ENCODE data around the gene RCOR1. TPM values are rescaled to one million over a fixed set of nuclear protein-coding genes. Genes with fewer than 3 reads are reported as not detected.

Gene RCOR1
- total RNA-seq, 1 donor from 2014 or later = 43.6 TPM

GRCh38 chr14:102711207-102711606 is 118.8 kb downstream of the RCOR1 start:
- ATAC-seq (no peak), DNase-seq (no peak)
- H3K27me3 ChIP-seq = no peaks in the 10 kb centered on the region
- no peak overlapping the region for H3K4me3 ChIP-seq
- peaks cover 47% of the 10 kb centered on the region for H3K36me3 ChIP-seq
- intact Hi-C loops (cut with DNase I) = no loop called here
- H3K27ac ChIP-seq = no peak overlapping the region
- TF ChIP-seq, protein P1, sequence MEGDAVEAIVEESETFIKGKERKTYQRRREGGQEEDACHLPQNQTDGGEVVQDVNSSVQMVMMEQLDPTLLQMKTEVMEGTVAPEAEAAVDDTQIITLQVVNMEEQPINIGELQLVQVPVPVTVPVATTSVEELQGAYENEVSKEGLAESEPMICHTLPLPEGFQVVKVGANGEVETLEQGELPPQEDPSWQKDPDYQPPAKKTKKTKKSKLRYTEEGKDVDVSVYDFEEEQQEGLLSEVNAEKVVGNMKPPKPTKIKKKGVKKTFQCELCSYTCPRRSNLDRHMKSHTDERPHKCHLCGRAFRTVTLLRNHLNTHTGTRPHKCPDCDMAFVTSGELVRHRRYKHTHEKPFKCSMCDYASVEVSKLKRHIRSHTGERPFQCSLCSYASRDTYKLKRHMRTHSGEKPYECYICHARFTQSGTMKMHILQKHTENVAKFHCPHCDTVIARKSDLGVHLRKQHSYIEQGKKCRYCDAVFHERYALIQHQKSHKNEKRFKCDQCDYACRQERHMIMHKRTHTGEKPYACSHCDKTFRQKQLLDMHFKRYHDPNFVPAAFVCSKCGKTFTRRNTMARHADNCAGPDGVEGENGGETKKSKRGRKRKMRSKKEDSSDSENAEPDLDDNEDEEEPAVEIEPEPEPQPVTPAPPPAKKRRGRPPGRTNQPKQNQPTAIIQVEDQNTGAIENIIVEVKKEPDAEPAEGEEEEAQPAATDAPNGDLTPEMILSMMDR (IDR thresholded peaks at IDR 0.05) = no peak
- no peaks in the 10 kb centered on the region for H3K4me1 ChIP-seq
- H3K9me3 ChIP-seq = no peaks in the 10 kb centered on the region

GRCh38 chr14:102711946-102712345 is 119.5 kb downstream of the RCOR1 start:
- no peaks in the 10 kb centered on the region for H3K27me3 ChIP-seq
- H3K4me1 ChIP-seq = no peaks in the 10 kb centered on the region
- H3K27ac ChIP-seq = no peak overlapping the region
- TF ChIP-seq, protein P1 (IDR thresholded peaks at IDR 0.05) = no peak
- no peak for DNase-seq
- no peak overlapping the region for H3K4me3 ChIP-seq
- no peak for ATAC-seq
- intact Hi-C loops (cut with DNase I) = no loop called here
- peaks cover 53% of the 10 kb centered on the region for H3K36me3 ChIP-seq
- H3K9me3 ChIP-seq = no peaks in the 10 kb centered on the region

- intact Hi-C loops (cut with DNase I) = no loop called here
- no peak for ATAC-seq
- Histone ChIP-seq H3K9me3 (no peaks in the 10 kb centered on the region), H3K4me1 (no peaks in the 10 kb centered on the region), H3K27ac (no peak overlapping the region), H3K27me3 (no peaks in the 10 kb centered on the region), H3K4me3 (no peak overlapping the region), H3K36me3 (peaks cover 51% of the 10 kb centered on the region)
- DNase-seq = no peak
- TF ChIP-seq, protein P1 (IDR thresholded peaks at IDR 0.05) = no peak
Observed at GRCh38 chr14:102717276-102717675, 124.8 kb downstream of the RCOR1 start.

- peaks cover 86% of the 10 kb centered on the region for H3K36me3 ChIP-seq
- intact Hi-C loops (cut with DNase I) = no loop called here
- no peaks in the 10 kb centered on the region for H3K4me1 ChIP-seq
- ATAC-seq = no peak
- H3K9me3 ChIP-seq = no peaks in the 10 kb centered on the region
- H3K4me3 ChIP-seq = no peak overlapping the region
- no peak overlapping the region for H3K27ac ChIP-seq
- no peaks in the 10 kb centered on the region for H3K27me3 ChIP-seq
- TF ChIP-seq, protein P1 (IDR thresholded peaks at IDR 0.05) = no peak
- DNase-seq = no peak
Observed at GRCh38 chr14:102722646-102723045, 130.2 kb downstream of the RCOR1 start.

- no peak for DNase-seq
- H3K4me3 ChIP-seq = no peak overlapping the region
- H3K27me3 ChIP-seq = no peaks in the 10 kb centered on the region
- intact Hi-C loops (cut with DNase I) = no loop called here
- H3K27ac ChIP-seq = no peak overlapping the region
- H3K4me1 ChIP-seq = no peaks in the 10 kb centered on the region
- no peaks in the 10 kb centered on the region for H3K9me3 ChIP-seq
- TF ChIP-seq, protein P1 (IDR thresholded peaks at IDR 0.05) = no peak
- no peak for ATAC-seq
- peaks cover 89% of the 10 kb centered on the region for H3K36me3 ChIP-seq
Observed at GRCh38 chr14:102723650-102724049, 131.2 kb downstream of the RCOR1 start.

Data from upper lobe of right lung (tissue), 1 donor.